Right ventricle myocardium inferior (tissue), 1 donor: ENCODE data around the gene MYLK4. TPM values are rescaled to one million over a fixed set of nuclear protein-coding genes. Genes with fewer than 3 reads are reported as not detected.

ENCODE experiments used
- ATAC-seq: fragments of 200-7000 bp; cut with Tn5 transposase; one replicate; pipeline ENCODE4 v1.9.1; 2020; ENCODE audit warnings: mild to moderate bottlenecking, moderate library complexity
- DNase-seq: peaks from one replicate; pipeline ENCODE4 v3.0.0; 2021; ENCODE audit errors: missing footprints
- intact Hi-C: fragments of 100-400 bp; cut with DNase I; formaldehyde crosslinking; loops from one replicate; pipeline ENCODE4 v1.11.0; 2022
- total RNA-seq: library from RNA; stranded (reverse); fragmentation: NEBNext Ultra II Directional; extraction: Animal tissue kit (Norgen Biotek cat#: 25700); gene quantifications from one replicate; pipeline ENCODE4 v1.2.1, GENCODE V29; 2021
- donor health status: DM: no; HTN: yes; CAD: no; lungs with severe emphysema.

Gene MYLK4
- total RNA-seq, 1 donor from 2014 or later = 2.0 TPM

DNA sequence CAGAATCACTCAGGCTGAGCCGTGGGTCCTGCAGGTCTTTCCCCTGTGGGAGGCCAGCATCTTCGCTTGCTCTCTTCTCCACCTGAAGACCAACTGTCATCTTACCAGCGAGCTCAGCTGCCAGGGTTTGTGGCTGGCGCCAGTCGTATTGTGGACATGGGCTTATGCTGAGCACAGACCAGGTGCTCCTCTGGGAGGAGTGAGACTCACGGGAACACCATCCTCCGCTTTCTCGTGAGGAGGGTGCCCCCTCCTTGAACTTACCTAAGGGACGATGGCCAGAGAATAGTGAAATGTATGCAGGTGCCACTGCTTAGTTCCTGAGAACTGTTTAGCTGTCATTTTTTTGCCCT is 31.6 kb upstream of the MYLK4 start:
- ATAC-seq (no peak), DNase-seq (no peak)
- intact Hi-C loops = no loop called here

GRCh38 chr6:2781685-2782355 is 31.1 kb upstream of the MYLK4 start:
- no peak for DNase-seq
- ATAC-seq = no peak
- intact Hi-C loops = no loop called here

- no peak for DNase-seq
Observed at GRCh38 chr6:2780102-2780737, 29.5 kb upstream of the MYLK4 start.

GRCh38 chr6:2777249-2777648 is 26.5 kb upstream of the MYLK4 start:
- DNase-seq (no peak), ATAC-seq (no peak)
- intact Hi-C loops = no loop called here

More at GRCh38 chr6:2780102-2780737, 29.5 kb upstream of the MYLK4 start:
- intact Hi-C loops = no loop called here
- ATAC-seq = no peak

DNA sequence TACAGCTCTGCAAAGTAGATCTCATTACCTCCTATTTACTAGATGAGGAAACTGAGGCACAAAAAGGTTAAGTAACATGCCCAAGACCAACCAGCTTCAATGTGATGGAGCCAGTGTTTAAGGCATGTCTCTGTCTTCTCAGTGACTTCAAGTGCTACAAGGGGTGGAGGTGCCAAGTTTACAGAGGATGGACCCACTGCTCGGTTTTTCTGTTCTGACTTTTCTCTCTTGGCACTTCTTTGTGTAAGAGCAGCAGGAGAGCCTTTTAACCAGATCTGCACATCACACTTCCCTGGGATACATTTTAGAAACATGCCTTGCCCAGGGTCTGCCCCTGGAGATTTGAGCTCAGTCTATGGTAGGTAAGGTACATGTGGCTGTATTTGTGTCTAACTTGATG is 24.3 kb upstream of the MYLK4 start:
- intact Hi-C loops = no loop called here
- ATAC-seq = no peak
- DNase-seq = no peak

DNA sequence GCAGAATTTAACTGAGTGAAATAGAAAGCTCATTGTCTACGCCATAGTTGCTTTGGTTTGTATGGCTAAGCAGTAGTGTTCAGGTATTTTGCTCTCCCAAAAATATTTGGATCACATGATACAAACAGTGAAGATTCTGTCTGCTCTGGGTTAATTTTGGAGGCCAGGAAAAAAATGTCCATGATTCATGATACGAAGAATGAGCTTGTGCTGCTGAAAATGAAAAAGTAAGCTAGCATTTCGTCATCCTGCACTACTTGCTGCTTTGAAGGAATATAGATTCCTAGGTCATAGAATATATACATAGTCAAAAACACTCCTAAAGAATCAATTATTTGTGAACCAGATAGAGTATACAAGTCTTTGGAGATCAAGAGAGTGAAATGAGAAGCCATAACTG is 22.7 kb upstream of the MYLK4 start:
- no peak for ATAC-seq
- no peak for DNase-seq
- intact Hi-C loops = no loop called here

DNA sequence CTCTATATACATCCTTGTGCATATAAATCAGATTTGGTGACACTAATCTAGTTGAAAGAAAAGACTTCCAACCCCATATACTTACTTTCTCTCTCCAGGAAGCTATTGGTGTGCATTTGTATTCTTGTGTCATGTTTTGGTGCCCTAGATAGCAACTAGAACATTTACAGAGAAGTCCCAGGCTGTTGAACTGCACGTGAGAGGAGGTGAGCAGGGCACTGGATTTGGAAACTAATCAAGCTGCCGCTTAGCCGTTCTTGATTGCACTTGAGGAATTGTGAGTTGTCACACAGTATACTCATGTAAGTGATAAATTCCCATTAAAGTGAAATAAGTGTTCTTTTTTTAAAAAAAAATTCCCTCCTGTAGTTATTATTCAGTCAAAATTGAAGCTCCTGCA is 22.1 kb upstream of the MYLK4 start:
- intact Hi-C loops = no loop called here
- no peak for DNase-seq
- no peak for ATAC-seq

DNA sequence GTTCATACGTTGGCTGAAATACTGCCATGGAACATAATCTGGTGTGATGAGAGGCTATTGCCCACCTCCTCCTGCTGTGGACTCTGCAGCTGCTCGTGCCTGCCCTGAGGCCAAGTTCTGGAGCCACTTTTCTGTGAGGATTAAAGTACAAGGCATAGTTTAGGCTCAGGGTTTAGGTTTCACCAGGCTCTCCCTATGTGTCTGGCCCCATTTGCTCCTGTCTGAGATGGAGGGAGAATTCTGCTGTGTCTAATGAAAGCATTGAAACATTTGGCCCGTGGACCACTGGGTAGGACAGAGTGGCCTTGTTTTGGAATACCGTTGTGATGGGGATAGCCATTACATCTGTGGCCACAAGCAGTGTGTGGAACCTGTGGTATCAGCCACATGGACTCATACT is 20.4 kb upstream of the MYLK4 start:
- DNase-seq (no peak), ATAC-seq (no peak)
- intact Hi-C loops = no loop called here

DNA sequence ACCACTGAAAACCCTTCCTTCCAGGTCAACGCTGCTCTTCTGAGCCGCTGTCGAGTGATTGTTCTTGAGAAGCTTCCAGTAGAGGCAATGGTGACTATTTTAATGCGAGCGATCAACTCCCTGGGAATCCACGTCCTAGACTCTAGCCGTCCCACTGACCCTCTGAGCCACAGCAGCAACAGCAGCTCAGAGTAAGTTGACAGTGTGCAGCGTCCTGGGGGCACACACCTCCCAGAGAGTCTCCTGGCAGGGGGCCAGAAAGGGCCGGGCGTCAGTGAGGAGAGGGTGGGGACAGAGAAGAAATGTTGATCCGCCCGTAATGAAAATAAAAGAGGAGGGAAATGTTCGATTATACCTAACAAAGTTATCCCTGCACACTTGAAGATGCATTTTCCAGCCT is 19.4 kb upstream of the MYLK4 start:
- intact Hi-C loops = no loop called here
- DNase-seq = peak; percentile 84
- ATAC-seq = peak; percentile 36

- intact Hi-C loops = no loop called here
- no peak for ATAC-seq
- no peak for DNase-seq
Observed at GRCh38 chr6:2768696-2769095, 18.0 kb upstream of the MYLK4 start.

DNA sequence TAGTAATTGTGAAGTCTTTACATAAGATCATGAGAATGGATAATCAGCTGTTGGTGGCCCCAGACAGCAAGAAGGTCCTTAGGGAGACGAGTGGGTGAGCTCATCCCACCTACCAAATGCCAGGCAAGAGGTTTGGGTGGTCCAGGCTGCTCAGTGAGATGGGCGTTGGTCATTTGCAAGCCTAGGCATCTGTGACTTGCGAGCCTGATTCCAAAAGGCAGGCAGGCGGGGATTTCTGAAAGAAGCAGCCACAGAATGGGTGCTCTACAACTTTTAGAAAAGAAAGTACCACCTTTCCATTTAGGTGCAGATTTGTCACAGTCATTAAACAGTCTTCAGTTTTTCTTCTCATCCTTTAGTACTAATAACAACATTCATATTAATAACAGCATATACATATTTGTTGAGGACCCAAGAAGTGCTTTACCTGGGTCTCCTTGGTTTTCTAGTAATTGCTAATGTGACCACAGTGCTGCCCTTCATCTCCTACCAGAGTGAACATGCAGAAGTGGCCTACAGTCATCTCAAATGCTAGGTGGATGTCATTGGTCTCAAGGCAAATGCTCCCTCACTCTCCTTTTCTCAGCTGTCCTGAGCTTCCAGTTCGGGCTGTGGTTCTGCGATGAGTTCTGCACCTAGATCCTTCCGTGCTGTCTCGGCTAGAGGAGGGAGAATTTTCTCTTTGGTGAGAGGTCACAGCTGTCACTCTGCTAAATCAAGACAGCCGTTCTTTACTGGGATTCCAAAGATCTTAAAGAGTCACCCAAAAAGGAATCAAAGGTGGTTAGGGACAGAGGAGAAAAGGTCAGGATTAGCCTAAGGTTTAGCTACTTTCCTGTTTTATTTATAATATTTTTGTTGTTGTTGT is 17.2 kb upstream of the MYLK4 start:
- no peak for DNase-seq
- intact Hi-C loops = no loop called here

DNA sequence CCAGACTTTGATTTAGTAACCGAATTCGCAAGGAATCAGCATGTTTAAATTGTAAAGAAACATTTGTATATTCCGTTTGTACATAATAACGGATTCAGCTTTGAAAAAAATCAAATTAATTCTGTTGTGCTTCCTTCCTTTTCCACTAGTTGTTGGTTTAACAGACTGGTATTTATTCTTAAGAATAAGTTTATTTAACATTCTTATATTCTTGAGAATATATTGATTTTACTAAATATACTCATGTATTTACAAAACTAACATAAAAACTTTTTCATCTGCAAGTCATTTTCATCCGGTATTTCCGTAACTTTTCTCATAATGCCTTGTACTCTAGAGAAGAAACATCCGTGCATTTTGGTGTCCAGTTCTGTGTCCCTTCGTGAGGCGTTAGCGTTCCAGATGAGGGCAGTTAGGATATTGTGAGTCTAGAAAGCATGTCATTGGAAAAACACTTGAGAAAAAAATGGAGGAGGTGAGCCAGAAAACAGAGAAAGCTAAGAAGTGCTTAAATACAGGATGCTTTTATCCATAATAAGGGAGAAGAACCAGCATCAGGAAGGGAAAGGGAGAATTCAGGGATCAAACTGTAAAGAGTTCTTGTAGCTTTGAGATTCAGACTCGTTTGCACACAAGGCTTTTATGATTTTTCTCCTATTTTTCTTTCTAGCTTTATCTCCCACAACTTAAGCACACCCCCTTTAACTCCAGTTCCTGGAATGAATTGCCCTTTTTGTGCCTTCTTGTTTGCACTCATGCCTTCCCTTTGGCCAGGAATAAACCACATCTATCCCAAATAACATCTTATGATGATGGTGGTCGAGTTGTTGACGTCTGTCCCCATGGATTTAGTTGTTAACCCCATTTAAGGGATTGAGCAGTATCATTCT is 16.3 kb upstream of the MYLK4 start:
- no peak for DNase-seq
- no peak for ATAC-seq
- intact Hi-C loops = no loop called here

More for the DNA sequence above, 17.2 kb upstream of the MYLK4 start:
- no peak for ATAC-seq

- DNase-seq (peak; percentile 82), ATAC-seq (peak; percentile 12)
- intact Hi-C loops = no loop called here
Observed at GRCh38 chr6:2765896-2766766, 15.4 kb upstream of the MYLK4 start.

DNA sequence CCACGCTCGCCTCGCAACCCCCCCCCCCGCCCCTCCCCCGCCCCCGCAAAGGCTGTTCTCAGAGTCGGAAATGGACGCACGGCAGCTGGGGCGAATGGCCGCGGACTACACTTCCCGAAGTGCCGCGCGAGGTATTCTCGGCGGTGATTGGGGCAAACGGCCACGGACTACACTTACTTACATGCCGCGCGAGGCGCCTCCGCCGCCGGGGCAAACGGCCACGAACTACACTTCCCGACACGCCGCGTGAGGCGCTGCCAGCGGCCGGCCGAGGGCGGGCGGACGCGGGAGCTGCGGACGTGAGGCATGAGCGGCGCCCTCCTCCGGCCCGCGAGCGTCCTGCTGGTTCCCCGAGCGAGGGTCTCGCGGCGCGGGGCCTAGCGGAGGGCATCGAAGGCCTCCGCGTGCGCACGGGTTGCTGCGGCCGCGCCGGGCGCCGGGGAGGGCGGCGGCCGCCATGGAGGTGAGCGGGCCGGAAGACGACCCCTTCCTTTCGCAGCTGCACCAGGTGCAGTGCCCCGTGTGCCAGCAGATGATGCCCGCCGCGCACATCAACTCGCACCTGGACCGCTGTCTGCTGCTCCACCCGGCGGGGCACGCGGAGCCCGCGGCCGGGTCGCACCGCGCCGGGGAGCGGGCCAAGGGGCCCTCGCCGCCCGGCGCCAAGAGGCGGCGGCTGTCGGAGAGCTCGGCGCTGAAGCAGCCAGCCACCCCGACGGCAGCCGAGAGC is 14.6 kb upstream of the MYLK4 start, which contains the start of gene WRNIP1:
WRNIP1 (plus strand) TSS at position 228 of the 730 bp plus-strand sequence; CDS start at position 458, 230 bp downstream.
- ATAC-seq (peak; percentile 96), DNase-seq (peak; percentile 99)
- intact Hi-C loops = no loop called here

DNA sequence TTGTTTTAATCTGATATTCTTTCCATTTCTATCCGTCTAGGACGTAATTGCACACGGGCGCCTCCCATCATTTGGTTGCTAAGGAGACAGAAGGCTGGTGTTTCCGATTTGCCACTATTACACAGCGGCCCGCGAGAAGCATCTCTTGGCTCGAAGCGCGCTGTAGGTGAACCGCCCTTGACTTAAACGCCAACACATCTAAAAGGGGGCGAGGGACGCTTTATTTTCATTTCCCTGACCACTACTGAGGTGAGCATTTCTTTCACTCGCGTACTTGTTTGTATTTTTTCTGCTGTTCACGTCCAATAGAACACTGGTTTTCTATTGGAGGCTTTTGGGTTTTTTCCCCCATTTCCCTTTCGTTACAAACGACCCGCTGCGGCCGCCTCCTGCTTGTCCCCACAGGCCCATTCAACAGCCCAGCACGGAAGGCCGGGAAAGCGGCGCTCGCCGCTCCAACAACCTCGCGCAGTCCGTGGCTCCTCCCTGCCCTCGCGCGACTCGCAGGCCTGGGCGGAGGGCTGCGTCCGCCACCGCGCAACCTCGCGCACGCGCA is 14.0 kb upstream of the MYLK4 start:
- intact Hi-C loops = no loop called here
- peak; percentile 91 for ATAC-seq
- DNase-seq = peak; percentile 78

DNA sequence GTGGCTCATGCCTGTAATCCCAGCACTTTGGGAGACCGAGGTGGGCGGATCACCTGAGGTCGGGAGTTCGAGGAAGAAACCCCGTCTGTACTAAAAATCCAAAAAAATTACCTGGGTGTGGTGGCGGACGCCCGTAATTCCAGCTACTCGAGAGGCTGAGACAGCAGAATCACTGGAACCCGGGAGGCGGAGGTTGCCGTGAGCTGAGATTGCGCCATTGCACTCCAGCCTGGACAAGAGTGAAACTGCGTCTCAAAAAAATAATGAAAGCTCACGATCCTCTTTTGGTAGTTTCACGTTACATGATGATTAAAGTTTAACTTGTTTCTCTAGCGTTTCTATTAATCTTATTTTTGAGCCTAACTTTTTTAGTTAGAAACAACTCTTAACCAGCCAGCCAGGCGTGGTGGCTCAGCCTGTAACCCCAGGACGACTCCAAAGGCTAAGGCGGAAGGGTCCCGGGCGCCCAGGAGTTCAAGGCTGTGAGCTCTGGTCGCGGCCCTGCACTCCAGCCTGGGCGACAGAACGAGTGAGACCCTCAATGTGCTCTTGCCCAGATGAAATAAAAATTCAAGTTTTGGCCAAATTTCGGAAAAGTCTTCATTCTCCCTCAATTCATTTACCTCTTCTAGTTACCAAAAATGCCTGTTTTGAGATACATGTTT is 13.3 kb upstream of the MYLK4 start:
- intact Hi-C loops = no loop called here
- ATAC-seq (no peak), DNase-seq (peak; percentile 72)
